ENCODE data around the gene KMT2C.
A peak's percentile ranks its signal among the peaks of the same experiment; 100 is the strongest.

KMT2C gene

GRCh38 chr7:152383341-152384234 is 52.2 kb downstream of the KMT2C start (continued):
- TF ChIP-seq REST (tag by site-specific recombination; IDR thresholded peaks at IDR 0.05) (no peak), OSR2 (tag by site-specific recombination; IDR thresholded peaks at IDR 0.05) (peak; percentile 82), MZF1 (tag by site-specific recombination; IDR thresholded peaks at IDR 0.05; ENCODE audit: borderline replicate concordance) (peak; percentile 84; the same call in 1 of the 2 replicates), ZNF2 (tag by site-specific recombination; IDR thresholded peaks at IDR 0.05) (0 out of 2 replicates have a peak, but pooled peaks have one; percentile 13), KLF9 (tag by site-specific recombination; IDR thresholded peaks at IDR 0.05; ENCODE audit: low read depth) (no peak), ZNF639 (tag by site-specific recombination; IDR thresholded peaks at IDR 0.05) (no peak)
- TF ChIP-seq, protein P1, sequence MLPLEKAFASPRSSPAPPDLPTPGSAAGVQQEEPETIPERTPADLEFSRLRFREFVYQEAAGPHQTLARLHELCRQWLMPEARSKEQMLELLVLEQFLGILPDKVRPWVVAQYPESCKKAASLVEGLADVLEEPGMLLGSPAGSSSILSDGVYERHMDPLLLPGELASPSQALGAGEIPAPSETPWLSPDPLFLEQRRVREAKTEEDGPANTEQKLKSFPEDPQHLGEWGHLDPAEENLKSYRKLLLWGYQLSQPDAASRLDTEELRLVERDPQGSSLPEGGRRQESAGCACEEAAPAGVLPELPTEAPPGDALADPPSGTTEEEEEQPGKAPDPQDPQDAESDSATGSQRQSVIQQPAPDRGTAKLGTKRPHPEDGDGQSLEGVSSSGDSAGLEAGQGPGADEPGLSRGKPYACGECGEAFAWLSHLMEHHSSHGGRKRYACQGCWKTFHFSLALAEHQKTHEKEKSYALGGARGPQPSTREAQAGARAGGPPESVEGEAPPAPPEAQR (tag by site-specific recombination; IDR thresholded peaks at IDR 0.05): no peak
- TF ChIP-seq, protein P2, sequence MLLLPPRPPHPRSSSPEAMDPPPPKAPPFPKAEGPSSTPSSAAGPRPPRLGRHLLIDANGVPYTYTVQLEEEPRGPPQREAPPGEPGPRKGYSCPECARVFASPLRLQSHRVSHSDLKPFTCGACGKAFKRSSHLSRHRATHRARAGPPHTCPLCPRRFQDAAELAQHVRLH (tag by site-specific recombination; IDR thresholded peaks at IDR 0.05): peak; percentile 59; the same call in 1 of the 2 replicates

DNA sequence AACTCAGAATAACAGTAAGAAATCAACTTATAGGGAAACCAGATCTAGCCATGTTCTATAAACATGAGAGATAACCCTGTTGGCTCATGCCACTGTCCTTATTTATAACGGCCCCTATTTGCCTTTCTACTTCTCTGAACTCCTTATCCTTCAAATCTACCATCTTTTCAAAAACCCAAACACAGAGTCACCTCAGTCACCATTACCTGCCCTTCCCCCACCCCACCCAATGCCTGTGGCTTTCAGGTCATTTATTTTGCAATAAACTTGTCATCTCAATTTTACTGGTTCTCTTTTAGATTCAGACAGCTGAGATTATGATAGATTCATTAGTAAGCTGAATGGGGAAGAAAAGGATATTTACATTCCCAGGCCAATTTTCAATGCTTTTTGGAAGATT is 53.6 kb downstream of the KMT2C start:
- no peak overlapping the region for H3K27ac ChIP-seq (ENCODE audit: extremely low read depth, low read depth, low read length)
- no peaks in the 10 kb centered on the region for H3K36me3 ChIP-seq (ENCODE audit: control insufficient read depth in 2 of 2, insufficient read depth in 1 of 2, low read length in 2 of 2)
- no peaks in the 10 kb centered on the region for H3K9me3 ChIP-seq (ENCODE audit: control insufficient read depth, insufficient read depth, low read depth, low read length)
- ChIA-PET POLR2A (no interaction called here), CTCF (interaction anchor here (0.6 kb wide), 1 partner anchor 615 kb away, joined by 3 read pairs; no protein-coding TSS in a partner anchor)
- 0 out of 2 replicates have a peak, but pooled peaks cover 3% of the 10 kb centered on the region for H3K4me1 ChIP-seq (ENCODE audit: control insufficient read depth, insufficient read depth, low read length)
- no peak overlapping the region for H3K4me3 ChIP-seq (ENCODE audit: low read depth, low read length)
- TF ChIP-seq ZNF654 (tag by site-specific recombination; IDR thresholded peaks at IDR 0.05; ENCODE audit: low read depth): no peak
- TF ChIP-seq KLF8 (tag by site-specific recombination; IDR thresholded peaks at IDR 0.05): no peak
- TF ChIP-seq, protein P3, sequence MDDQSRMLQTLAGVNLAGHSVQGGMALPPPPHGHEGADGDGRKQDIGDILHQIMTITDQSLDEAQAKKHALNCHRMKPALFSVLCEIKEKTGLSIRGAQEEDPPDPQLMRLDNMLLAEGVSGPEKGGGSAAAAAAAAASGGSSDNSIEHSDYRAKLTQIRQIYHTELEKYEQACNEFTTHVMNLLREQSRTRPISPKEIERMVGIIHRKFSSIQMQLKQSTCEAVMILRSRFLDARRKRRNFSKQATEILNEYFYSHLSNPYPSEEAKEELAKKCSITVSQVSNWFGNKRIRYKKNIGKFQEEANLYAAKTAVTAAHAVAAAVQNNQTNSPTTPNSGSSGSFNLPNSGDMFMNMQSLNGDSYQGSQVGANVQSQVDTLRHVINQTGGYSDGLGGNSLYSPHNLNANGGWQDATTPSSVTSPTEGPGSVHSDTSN (CRISPR knock-in tag; IDR thresholded peaks at IDR 0.05): no peak
- peak; percentile 34; the same call in 1 of the 2 replicates for TF ChIP-seq SCRT1 (tag by site-specific recombination; IDR thresholded peaks at IDR 0.05; ENCODE audit: borderline replicate concordance)
- TF ChIP-seq ZNF561 (tag by site-specific recombination; IDR thresholded peaks at IDR 0.05; ENCODE audit: borderline replicate concordance): no peak
- TF ChIP-seq HOXD13 (CRISPR knock-in tag; IDR thresholded peaks at IDR 0.05; ENCODE audit: borderline replicate concordance): no peak
- TF ChIP-seq ZNF174 (tag by site-specific recombination; IDR thresholded peaks at IDR 0.05): no peak
- no peak for TF ChIP-seq SETDB1 (IDR thresholded peaks at IDR 0.05; ENCODE audit: insufficient read length, low read length)
- peak; percentile 72 for TF ChIP-seq ZNF121 (tag by site-specific recombination; IDR thresholded peaks at IDR 0.05)
- TF ChIP-seq ZBTB17 (tag by site-specific recombination; IDR thresholded peaks at IDR 0.05): peak; percentile 63
- 0 out of 2 replicates have a peak, but pooled peaks have one; percentile 50 for TF ChIP-seq BCL11B (tag by site-specific recombination; IDR thresholded peaks at IDR 0.05; ENCODE audit: low read depth)
- no peak for TF ChIP-seq ZNF394 (tag by site-specific recombination; IDR thresholded peaks at IDR 0.05; ENCODE audit: borderline replicate concordance)
- TF ChIP-seq, protein P4, sequence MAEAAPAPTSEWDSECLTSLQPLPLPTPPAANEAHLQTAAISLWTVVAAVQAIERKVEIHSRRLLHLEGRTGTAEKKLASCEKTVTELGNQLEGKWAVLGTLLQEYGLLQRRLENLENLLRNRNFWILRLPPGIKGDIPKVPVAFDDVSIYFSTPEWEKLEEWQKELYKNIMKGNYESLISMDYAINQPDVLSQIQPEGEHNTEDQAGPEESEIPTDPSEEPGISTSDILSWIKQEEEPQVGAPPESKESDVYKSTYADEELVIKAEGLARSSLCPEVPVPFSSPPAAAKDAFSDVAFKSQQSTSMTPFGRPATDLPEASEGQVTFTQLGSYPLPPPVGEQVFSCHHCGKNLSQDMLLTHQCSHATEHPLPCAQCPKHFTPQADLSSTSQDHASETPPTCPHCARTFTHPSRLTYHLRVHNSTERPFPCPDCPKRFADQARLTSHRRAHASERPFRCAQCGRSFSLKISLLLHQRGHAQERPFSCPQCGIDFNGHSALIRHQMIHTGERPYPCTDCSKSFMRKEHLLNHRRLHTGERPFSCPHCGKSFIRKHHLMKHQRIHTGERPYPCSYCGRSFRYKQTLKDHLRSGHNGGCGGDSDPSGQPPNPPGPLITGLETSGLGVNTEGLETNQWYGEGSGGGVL (tag by site-specific recombination; IDR thresholded peaks at IDR 0.05): no peak
- no peak for TF ChIP-seq ZNF248 (tag by site-specific recombination; IDR thresholded peaks at IDR 0.05)
- peak; percentile 89 for TF ChIP-seq ZNF843 (tag by site-specific recombination; IDR thresholded peaks at IDR 0.05)
